ENCODE measurements around the gene RPL12. TPM values are rescaled to one million over a fixed set of nuclear protein-coding genes. Genes with fewer than 3 reads are reported as not detected.

Gene RPL12
- total and polyA plus RNA-seq, 2 donors from 2014 or later: 985 to 1,980 TPM

- peak within 1 kb of the TSS; percentile 84 to 88 for H3K27ac ChIP-seq (ENCODE audit: low read depth in 2 of 2, low read length in 2 of 2)
- peaks cover 0 to 15% (median 15%) of the 10 kb centered on the region in 3 donors for H3K4me1 ChIP-seq (ENCODE audit: control insufficient read depth in 2 of 3, insufficient read depth in 2 of 3, low read depth in 1 of 3, low read length in 3 of 3)
- no peaks in the 10 kb centered on the region for H3K27me3 ChIP-seq (ENCODE audit: control insufficient read depth, insufficient read depth, low read length)
- DNase-seq (peak; percentile 94 to 97 (median 97)), FAIRE-seq (no peak)
- H3K4me3 ChIP-seq (ENCODE audit: low read length in 3 of 3): peak within 1 kb of the TSS; percentile 86 to 97 (median 91)
- H3K9me3 ChIP-seq (ENCODE audit: control insufficient read depth in 2 of 3, insufficient read depth in 1 of 3, low read length in 3 of 3): no peaks in the 10 kb centered on the region
- intact Hi-C loops (cut with DNase I): no loop called here
- peaks cover 0 to 2% (median 0%) of the 10 kb centered on the region in 3 donors for H3K36me3 ChIP-seq (ENCODE audit: control insufficient read depth in 2 of 3, insufficient read depth in 3 of 3, low read length in 3 of 3)
- TF ChIP-seq, protein P1, sequence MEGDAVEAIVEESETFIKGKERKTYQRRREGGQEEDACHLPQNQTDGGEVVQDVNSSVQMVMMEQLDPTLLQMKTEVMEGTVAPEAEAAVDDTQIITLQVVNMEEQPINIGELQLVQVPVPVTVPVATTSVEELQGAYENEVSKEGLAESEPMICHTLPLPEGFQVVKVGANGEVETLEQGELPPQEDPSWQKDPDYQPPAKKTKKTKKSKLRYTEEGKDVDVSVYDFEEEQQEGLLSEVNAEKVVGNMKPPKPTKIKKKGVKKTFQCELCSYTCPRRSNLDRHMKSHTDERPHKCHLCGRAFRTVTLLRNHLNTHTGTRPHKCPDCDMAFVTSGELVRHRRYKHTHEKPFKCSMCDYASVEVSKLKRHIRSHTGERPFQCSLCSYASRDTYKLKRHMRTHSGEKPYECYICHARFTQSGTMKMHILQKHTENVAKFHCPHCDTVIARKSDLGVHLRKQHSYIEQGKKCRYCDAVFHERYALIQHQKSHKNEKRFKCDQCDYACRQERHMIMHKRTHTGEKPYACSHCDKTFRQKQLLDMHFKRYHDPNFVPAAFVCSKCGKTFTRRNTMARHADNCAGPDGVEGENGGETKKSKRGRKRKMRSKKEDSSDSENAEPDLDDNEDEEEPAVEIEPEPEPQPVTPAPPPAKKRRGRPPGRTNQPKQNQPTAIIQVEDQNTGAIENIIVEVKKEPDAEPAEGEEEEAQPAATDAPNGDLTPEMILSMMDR (IDR thresholded peaks at IDR 0.05; ENCODE audit: borderline replicate concordance, extremely low read depth, insufficient read depth): no peak
- peak within 1 kb of the TSS; percentile 81 to 93 (median 86) for H3K9ac ChIP-seq (ENCODE audit: low read length in 3 of 3)
These were observed 27.1 kb downstream of the RPL12 start, which contains the start of gene ZNF79 for GRCh38 chr9:127423934-127424675. Gene ZNF79 (plus strand): TSS chr9:127424382. CDS start chr9:127424788, 406 bp downstream.

DNA sequence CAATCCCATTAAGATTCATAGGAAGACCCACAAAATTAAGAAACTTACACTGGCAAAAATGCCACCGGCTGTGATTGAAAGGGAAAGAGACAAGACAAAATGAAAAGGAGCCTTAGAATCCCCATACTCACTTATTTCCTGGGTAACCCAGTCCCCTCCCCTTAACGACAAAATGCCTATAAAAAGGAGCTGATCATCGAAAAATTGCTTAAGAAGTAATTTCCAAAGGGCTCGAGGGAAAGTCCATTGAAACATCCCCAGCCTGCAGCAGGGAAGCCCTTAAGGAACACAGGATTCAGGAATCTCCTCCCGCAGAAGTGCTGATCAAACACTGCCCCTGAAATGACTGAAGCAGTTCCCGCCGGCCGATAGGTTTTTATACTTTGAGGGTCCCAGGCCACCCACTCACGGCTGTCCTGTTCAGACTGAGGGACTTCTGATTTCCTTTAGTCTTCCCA lies 27.7 kb downstream of the RPL12 start:
- Histone ChIP-seq H3K9ac (ENCODE audit: low read length in 3 of 3) (peak overlapping the region; percentile 81 to 93 (median 86)), H3K27ac (ENCODE audit: low read depth in 2 of 2, low read length in 2 of 2) (peak overlapping the region; percentile 84 to 88), H3K27me3 (ENCODE audit: control insufficient read depth, insufficient read depth, low read length) (no peaks in the 10 kb centered on the region), H3K4me1 (ENCODE audit: control insufficient read depth in 2 of 3, insufficient read depth in 2 of 3, low read depth in 1 of 3, low read length in 3 of 3) (peaks cover 0 to 17% (median 15%) of the 10 kb centered on the region in 3 donors), H3K9me3 (ENCODE audit: control insufficient read depth in 2 of 3, insufficient read depth in 1 of 3, low read length in 3 of 3) (no peaks in the 10 kb centered on the region), H3K4me3 (ENCODE audit: low read length in 3 of 3) (peak overlapping the region; percentile 86 to 97 (median 91)), H3K36me3 (ENCODE audit: control insufficient read depth in 2 of 3, insufficient read depth in 3 of 3, low read length in 3 of 3) (peaks cover 0 to 1% (median 0%) of the 10 kb centered on the region in 3 donors)
- intact Hi-C loops (cut with DNase I): no loop called here
- TF ChIP-seq, protein P1 (IDR thresholded peaks at IDR 0.05; ENCODE audit: borderline replicate concordance, extremely low read depth, insufficient read depth): no peak
- no peak for FAIRE-seq
- DNase-seq: no peak

DNA sequence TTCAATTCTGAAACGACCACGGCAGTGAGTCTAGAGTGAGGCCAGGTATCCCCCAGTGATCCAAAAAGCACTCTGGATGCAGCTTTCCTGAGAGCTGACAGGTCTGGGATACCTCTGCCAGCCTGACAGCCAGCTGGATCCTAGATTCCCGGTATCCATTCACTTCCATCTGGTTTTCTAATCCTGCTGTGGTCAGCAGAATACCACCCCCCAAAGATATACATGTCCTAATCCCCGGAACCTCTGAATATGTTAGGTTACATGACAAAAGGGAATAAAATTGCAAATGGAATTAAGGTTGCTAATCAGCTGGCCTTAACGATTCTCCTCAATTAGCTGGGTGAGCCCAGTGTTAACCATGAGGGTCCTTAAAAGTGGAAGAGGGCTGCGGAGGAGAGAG lies 28.4 kb downstream of the RPL12 start:
- TF ChIP-seq, protein P1 (IDR thresholded peaks at IDR 0.05; ENCODE audit: borderline replicate concordance, extremely low read depth, insufficient read depth): no peak
- peaks cover 0 to 17% (median 15%) of the 10 kb centered on the region in 3 donors for H3K4me1 ChIP-seq (ENCODE audit: control insufficient read depth in 2 of 3, insufficient read depth in 2 of 3, low read depth in 1 of 3, low read length in 3 of 3)
- H3K36me3 ChIP-seq (ENCODE audit: control insufficient read depth in 2 of 3, insufficient read depth in 3 of 3, low read length in 3 of 3): no peaks in the 10 kb centered on the region
- intact Hi-C loops (cut with DNase I): no loop called here
- peak overlapping the region in 2 of 3 donors; percentile 86 to 97 for H3K4me3 ChIP-seq (ENCODE audit: low read length in 3 of 3)
- DNase-seq: no peak
- H3K9ac ChIP-seq (ENCODE audit: low read length in 3 of 3): peak overlapping the region in 1 of 3 donors; percentile 93
- H3K27ac ChIP-seq (ENCODE audit: low read depth in 2 of 2, low read length in 2 of 2): no peak overlapping the region
- no peak for FAIRE-seq
- no peaks in the 10 kb centered on the region for H3K27me3 ChIP-seq (ENCODE audit: control insufficient read depth, insufficient read depth, low read length)
- H3K9me3 ChIP-seq (ENCODE audit: control insufficient read depth in 2 of 3, insufficient read depth in 1 of 3, low read length in 3 of 3): no peaks in the 10 kb centered on the region

All from kidney (tissue), 14 donors.